ENCODE measurements around the gene CDIPT. TPM values are rescaled to one million over a fixed set of nuclear protein-coding genes. Genes with fewer than 3 reads are reported as not detected.

The CDIPT gene
- polyA plus RNA-seq, 1 experiment = 89.9 TPM

- POLR2A ChIA-PET = interaction anchor here (1.2 kb wide), 1 partner anchor 37 kb away, joined by 3 read pairs; no protein-coding TSS in a partner anchor
- peak overlapping the region; percentile 93 for H3K4me3 ChIP-seq (ENCODE audit: low read depth, low read length)
- peak overlapping the region; percentile 21 for H3K27ac ChIP-seq (ENCODE audit: low read depth, low read length)
- DNase-seq (ENCODE audit: low read depth, low spot score) = no peak
- peak; percentile 21; the same call in 1 of the 2 replicates for TF ChIP-seq CTCF (IDR thresholded peaks at IDR 0.05; ENCODE audit: low read depth, low read length)
- no peaks in the 10 kb centered on the region for H3K27me3 ChIP-seq (ENCODE audit: control insufficient read depth, insufficient read depth, low read length)
- CTCF ChIA-PET = interaction anchor here (0.9 kb wide), 1 partner anchor 14 kb away, joined by 7 read pairs; no protein-coding TSS in a partner anchor
- H3K9me3 ChIP-seq (ENCODE audit: control insufficient read depth, insufficient read depth, low read length) = no peaks in the 10 kb centered on the region; the same call in 1 of the 2 replicates
These were observed 593 bp downstream of the CDIPT start for GRCh38 chr16:29862383-29862883.

GRCh38 chr16:29860218-29860617 is 2.8 kb downstream of the CDIPT start:
- Histone ChIP-seq H3K9me3 (ENCODE audit: control insufficient read depth, insufficient read depth, low read length) (no peaks in the 10 kb centered on the region; the same call in 1 of the 2 replicates), H3K4me3 (ENCODE audit: low read depth, low read length) (no peak overlapping the region), H3K27me3 (ENCODE audit: control insufficient read depth, insufficient read depth, low read length) (no peaks in the 10 kb centered on the region), H3K27ac (ENCODE audit: low read depth, low read length) (no peak overlapping the region)
- no peak for TF ChIP-seq CTCF (IDR thresholded peaks at IDR 0.05; ENCODE audit: low read depth, low read length)
- ChIA-PET CTCF (interaction anchor here (1.1 kb wide), 1 partner anchor 12 kb away, joined by 4 read pairs; no protein-coding TSS in a partner anchor), POLR2A (no interaction called here)
- DNase-seq (ENCODE audit: low read depth, low spot score) = no peak

GRCh38 chr16:29858974-29859373 is 4.1 kb downstream of the CDIPT start:
- no peak for TF ChIP-seq CTCF (IDR thresholded peaks at IDR 0.05; ENCODE audit: low read depth, low read length)
- POLR2A ChIA-PET = no interaction called here
- H3K27ac ChIP-seq (ENCODE audit: low read depth, low read length) = no peak overlapping the region
- no peaks in the 10 kb centered on the region for H3K27me3 ChIP-seq (ENCODE audit: control insufficient read depth, insufficient read depth, low read length)
- no peak for DNase-seq (ENCODE audit: low read depth, low spot score)
- H3K9me3 ChIP-seq (ENCODE audit: control insufficient read depth, insufficient read depth, low read length) = no peaks in the 10 kb centered on the region; the same call in 1 of the 2 replicates
- CTCF ChIA-PET = interaction anchor here (1.0 to 3.3 kb wide), 2 partner anchors 10 to 19 kb away, joined by 3 to 30 read pairs; no protein-coding TSS in a partner anchor
- no peak overlapping the region for H3K4me3 ChIP-seq (ENCODE audit: low read depth, low read length)

GRCh38 chr16:29858149-29858849 is 4.7 kb downstream of the CDIPT start:
- H3K9me3 ChIP-seq (ENCODE audit: control insufficient read depth, insufficient read depth, low read length) = no peaks in the 10 kb centered on the region; the same call in 1 of the 2 replicates
- no peaks in the 10 kb centered on the region for H3K27me3 ChIP-seq (ENCODE audit: control insufficient read depth, insufficient read depth, low read length)
- no peak overlapping the region for H3K27ac ChIP-seq (ENCODE audit: low read depth, low read length)
- no peak overlapping the region for H3K4me3 ChIP-seq (ENCODE audit: low read depth, low read length)
- no peak for DNase-seq (ENCODE audit: low read depth, low spot score)
- ChIA-PET CTCF (interaction anchor here (1.0 to 3.3 kb wide), 2 partner anchors 10 to 19 kb away, joined by 3 to 30 read pairs; no protein-coding TSS in a partner anchor), POLR2A (interaction anchor here (1.0 kb wide), 1 partner anchor 11 kb away, joined by 5 read pairs; no protein-coding TSS in a partner anchor)
- TF ChIP-seq CTCF (IDR thresholded peaks at IDR 0.05; ENCODE audit: low read depth, low read length) = no peak

All from AG04450 (cell line).